ENCODE data around the gene HORMAD2.

- no peak for TF ChIP-seq POLR2A (IDR thresholded peaks at IDR 0.05)
- TF ChIP-seq CTCF (IDR thresholded peaks at IDR 0.05): no peak
Measured at GRCh38 chr22:30150212-30150611, 69.9 kb downstream of the HORMAD2 start.

All from thyroid gland (tissue), 4 donors.